Measurements from ENCODE around the gene MME.

DNA sequence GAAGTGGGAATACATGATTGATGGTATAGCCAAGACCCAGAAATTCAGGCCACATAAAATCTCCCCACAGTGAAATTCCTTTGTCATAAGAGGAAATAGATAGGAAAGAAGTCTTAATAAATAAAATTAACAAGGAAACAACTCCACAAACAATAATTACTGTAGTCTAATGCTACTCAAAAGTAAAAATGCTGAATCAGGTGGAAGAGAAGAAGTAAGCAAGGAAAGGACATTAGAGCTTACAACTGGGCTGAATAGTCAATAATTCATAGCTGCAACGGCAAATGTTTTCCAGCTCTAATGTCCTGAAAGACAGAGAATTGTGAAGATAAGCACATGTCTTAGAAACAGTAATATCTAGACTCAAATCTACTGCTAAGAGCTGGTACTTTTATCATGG lies 149.0 kb downstream of the MME start:
- TF ChIP-seq CTCF (conservative IDR thresholded peaks at IDR 0.05 in 1 of 2, IDR thresholded peaks at IDR 0.05 in 1 of 2; ENCODE audit: low read depth in 1 of 2, low read length in 2 of 2) (no peak), EZH2 (IDR thresholded peaks at IDR 0.05; ENCODE audit: low read length, missing control alignments) (no peak)

All from fibroblast of lung (primary cell).